Measurements from ENCODE around the gene CNTFR. TPM values are rescaled to one million over a fixed set of nuclear protein-coding genes. Genes with fewer than 3 reads are reported as not detected.

Gene CNTFR
- total and polyA plus RNA-seq, 12 donors: 1.1 to 15.2 (median 3.8) TPM

- Histone ChIP-seq H3K27ac (no peak overlapping the region), H3K27me3 (no peaks in the 10 kb centered on the region), H3K36me3 (replicated peaks in 1 of 2) (no peaks in the 10 kb centered on the region), H3K4me1 (replicated peaks in 1 of 2) (no peaks in the 10 kb centered on the region), H3K4me3 (no peak overlapping the region), H3K9me3 (replicated peaks in 1 of 3) (no peaks in the 10 kb centered on the region)
- 64 to 74% (median 71%) methylated on average over 6 of the region's 6 CpGs for WGBS, 4 donors
- TF ChIP-seq CTCF (IDR thresholded peaks at IDR 0.05) (no peak), POLR2A (IDR thresholded peaks at IDR 0.05) (no peak)
- DNase-seq: no peak
- intact Hi-C loops (cut with DNase I): loop anchor here in 1 of 2 donors (10.0 kb wide), 1 partner anchor 267 kb away; no protein-coding TSS in a partner anchor
Measured at GRCh38 chr9:34601937-34602573, 12.5 kb upstream of the CNTFR start.

- Histone ChIP-seq H3K27ac (no peak overlapping the region), H3K9me3 (replicated peaks in 1 of 3) (no peaks in the 10 kb centered on the region), H3K27me3 (no peaks in the 10 kb centered on the region), H3K4me1 (replicated peaks in 1 of 2) (no peaks in the 10 kb centered on the region), H3K36me3 (replicated peaks in 1 of 2) (no peaks in the 10 kb centered on the region), H3K4me3 (no peak overlapping the region)
- intact Hi-C loops (cut with DNase I): loop anchor here in 1 of 2 donors (10.0 kb wide), 1 partner anchor 266 kb away; no protein-coding TSS in a partner anchor
- 27 to 33% (median 31%) methylated on average over 1 of the region's 1 CpG for WGBS, 4 donors
- TF ChIP-seq POLR2A (IDR thresholded peaks at IDR 0.05) (no peak), CTCF (IDR thresholded peaks at IDR 0.05) (no peak)
- no peak for DNase-seq
Measured at GRCh38 chr9:34600908-34601307, 11.4 kb upstream of the CNTFR start.

- H3K9me3 ChIP-seq (replicated peaks in 1 of 3): no peaks in the 10 kb centered on the region
- TF ChIP-seq POLR2A (IDR thresholded peaks at IDR 0.05) (no peak), CTCF (IDR thresholded peaks at IDR 0.05) (no peak)
- intact Hi-C loops (cut with DNase I): loop anchor here in 1 of 2 donors (10.0 kb wide), 1 partner anchor 165 kb away; no protein-coding TSS in a partner anchor
Measured at GRCh38 chr9:34599546-34599945, 10.0 kb upstream of the CNTFR start.

GRCh38 chr9:34594177-34594576, 4.7 kb upstream of the CNTFR start:
- H3K27ac ChIP-seq: peak overlapping the region in 1 of 5 donors; percentile 54
- 41 to 50% (median 46%) methylated on average over 9 of the region's 9 CpGs for WGBS, 4 donors
- H3K4me3 ChIP-seq: no peak overlapping the region
- H3K9me3 ChIP-seq (replicated peaks in 1 of 3): no peaks in the 10 kb centered on the region
- intact Hi-C loops (cut with DNase I): loop anchor here (5.0 to 10.0 kb wide), 3 partner anchors 47 to 192 kb away; no protein-coding TSS in a partner anchor
- TF ChIP-seq POLR2A (IDR thresholded peaks at IDR 0.05): no peak
- no peak for TF ChIP-seq CTCF (IDR thresholded peaks at IDR 0.05)
- peaks cover 0 to 4% of the 10 kb centered on the region in 2 donors for H3K4me1 ChIP-seq (replicated peaks in 1 of 2)
- no peak for DNase-seq
- H3K36me3 ChIP-seq (replicated peaks in 1 of 2): no peaks in the 10 kb centered on the region
- peaks cover 14% of the 10 kb centered on the region for H3K27me3 ChIP-seq

More at GRCh38 chr9:34599546-34599945, 10.0 kb upstream of the CNTFR start:
- no peaks in the 10 kb centered on the region for H3K27me3 ChIP-seq
- DNase-seq: no peak
- no peaks in the 10 kb centered on the region for H3K4me1 ChIP-seq (replicated peaks in 1 of 2)
- H3K27ac ChIP-seq: no peak overlapping the region
- H3K4me3 ChIP-seq: no peak overlapping the region
- 0 to 56% (median 29%) methylated on average over 1 of the region's 1 CpG for WGBS, 4 donors
- H3K36me3 ChIP-seq (replicated peaks in 1 of 2): no peaks in the 10 kb centered on the region
